HG02763 (cell line): ENCODE results near the gene DNA2.
"Not testable (repeated sequence)": the region's sequence is repeated elsewhere in the genome, so short reads cannot be mapped to it uniquely, and the experiment has no call there.

ENCODE experiments used
- ATAC-seq: cut with Tn5 transposase; IDR thresholded peaks from one replicate; pipeline ENCODE4 v1.9.1; 2021; ENCODE audit warnings: mild to moderate bottlenecking, moderate library complexity; ENCODE audit not compliant: unreplicated experiment

Gene DNA2, protein sequence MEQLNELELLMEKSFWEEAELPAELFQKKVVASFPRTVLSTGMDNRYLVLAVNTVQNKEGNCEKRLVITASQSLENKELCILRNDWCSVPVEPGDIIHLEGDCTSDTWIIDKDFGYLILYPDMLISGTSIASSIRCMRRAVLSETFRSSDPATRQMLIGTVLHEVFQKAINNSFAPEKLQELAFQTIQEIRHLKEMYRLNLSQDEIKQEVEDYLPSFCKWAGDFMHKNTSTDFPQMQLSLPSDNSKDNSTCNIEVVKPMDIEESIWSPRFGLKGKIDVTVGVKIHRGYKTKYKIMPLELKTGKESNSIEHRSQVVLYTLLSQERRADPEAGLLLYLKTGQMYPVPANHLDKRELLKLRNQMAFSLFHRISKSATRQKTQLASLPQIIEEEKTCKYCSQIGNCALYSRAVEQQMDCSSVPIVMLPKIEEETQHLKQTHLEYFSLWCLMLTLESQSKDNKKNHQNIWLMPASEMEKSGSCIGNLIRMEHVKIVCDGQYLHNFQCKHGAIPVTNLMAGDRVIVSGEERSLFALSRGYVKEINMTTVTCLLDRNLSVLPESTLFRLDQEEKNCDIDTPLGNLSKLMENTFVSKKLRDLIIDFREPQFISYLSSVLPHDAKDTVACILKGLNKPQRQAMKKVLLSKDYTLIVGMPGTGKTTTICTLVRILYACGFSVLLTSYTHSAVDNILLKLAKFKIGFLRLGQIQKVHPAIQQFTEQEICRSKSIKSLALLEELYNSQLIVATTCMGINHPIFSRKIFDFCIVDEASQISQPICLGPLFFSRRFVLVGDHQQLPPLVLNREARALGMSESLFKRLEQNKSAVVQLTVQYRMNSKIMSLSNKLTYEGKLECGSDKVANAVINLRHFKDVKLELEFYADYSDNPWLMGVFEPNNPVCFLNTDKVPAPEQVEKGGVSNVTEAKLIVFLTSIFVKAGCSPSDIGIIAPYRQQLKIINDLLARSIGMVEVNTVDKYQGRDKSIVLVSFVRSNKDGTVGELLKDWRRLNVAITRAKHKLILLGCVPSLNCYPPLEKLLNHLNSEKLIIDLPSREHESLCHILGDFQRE

DNA sequence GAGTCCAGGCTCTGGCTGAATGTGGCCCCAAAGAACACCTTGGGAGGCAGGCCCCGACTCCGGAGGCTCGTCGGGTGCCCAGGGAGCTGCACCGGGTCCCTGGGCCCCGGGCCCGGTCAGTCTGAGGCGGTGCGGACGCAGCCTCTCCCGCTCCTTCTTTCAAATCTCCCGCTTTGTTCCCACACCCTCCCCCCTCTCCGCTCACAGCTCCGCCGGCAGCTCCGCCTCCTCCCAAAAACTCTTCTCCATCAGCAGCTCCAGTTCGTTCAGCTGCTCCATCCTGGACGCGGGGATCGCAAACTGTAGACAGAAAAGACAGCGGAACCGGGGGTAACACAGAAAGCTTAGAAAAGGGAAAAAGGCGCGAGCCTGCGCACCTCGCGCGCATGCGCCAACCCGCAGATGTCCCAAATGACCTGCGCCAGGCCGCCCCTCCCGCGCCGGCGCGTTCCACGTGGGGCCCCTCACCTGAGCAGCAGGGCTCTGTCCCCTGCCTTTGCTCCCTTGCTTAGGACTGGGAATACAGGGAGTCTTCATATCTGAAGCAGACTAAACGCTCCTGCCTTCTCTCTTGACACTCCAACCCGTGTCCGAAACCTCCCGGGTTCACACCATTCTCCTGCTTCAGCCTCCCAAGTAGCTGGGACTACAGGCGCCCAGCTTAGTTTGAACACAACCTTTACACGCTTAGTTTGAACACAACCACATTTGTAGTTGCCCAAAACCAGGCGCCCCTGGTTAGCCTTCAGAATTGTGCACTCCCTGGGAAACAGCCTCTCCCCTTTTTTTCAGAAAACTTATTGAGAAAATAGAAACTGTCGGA is at the start of gene DNA2:
Gene DNA2, minus strand, starts transcription at position 388 of the 823 bp plus-strand sequence. Its CDS starts 109 bp downstream, at position 279.
- peak; percentile 88 for ATAC-seq

DNA sequence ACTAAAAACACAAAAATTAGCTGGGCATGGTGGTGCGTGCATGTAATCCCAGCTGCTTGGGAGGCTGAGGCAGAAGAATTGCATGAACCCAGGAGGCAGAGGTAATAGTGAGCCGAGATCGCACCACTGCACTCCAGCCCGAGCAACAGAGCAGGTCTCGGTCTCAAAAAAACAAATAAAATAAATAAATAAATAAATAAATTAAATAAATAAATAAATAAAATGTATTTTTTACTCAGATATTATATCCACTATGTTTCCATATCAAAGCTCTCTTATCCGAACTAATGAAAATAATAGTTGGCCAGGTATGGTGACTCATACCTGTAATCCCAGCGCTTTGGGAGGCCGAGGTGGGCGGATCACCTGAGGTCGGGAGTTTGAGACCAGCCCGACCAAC is 46.8 kb upstream of the DNA2 start:
- ATAC-seq, result not testable (repeated sequence)

DNA sequence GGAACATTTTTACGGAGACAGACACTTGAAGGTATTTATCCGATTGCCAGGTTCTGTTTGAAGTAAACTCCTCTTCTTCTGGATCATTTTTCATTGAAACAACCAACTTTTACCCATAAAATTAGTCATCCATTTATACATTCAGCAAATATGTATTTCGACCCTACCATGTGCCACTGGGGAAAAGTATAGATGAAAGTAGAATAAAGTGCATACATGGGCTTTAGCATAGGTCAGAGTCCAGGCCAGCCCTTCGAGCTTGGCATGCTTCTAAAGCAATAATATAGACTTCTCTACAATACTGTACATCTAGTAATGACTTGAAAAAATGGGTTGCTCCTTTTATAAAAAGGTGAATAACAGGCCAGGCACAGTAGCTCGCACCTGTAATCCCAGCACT is 45.4 kb upstream of the DNA2 start:
- ATAC-seq, result no peak

DNA sequence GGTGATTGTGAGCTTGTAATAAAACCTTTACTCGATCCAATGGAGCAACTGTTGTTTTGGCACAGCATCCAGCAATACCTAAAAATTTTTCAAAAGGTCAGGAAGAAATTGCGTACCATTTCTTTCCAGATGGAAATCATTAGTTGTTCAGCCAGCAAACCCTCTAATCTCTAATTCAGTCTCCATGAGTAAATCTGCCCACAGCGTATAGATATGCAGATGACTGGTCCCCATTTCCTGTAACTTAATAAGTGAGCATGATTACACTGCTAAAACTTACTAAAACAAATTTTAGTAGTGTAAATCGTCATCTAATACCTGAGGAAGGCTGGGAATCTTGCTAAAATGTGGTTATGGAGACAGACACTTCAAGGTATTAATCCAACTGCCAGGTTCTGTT is 45.0 kb upstream of the DNA2 start:
- no peak for ATAC-seq

DNA sequence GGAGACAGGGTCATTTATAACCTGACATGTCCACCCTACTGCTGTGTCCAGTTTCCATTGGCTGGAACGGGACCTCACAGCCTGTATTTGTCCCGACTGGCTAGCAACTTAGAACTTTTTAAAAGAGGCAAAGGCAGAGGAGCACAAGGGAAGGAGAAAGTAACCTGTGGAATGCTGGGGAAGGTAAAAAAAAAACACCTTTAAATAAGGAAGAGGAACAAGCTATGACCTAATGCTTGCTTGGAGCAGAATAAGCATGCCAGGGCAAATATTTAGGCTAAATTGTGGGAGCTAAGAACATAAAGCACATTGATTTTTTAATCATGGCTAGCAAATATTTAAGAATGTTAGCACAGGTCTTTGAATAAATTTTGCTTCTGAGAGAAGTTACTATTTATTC is 44.4 kb upstream of the DNA2 start:
- ATAC-seq, result not testable (repeated sequence)

DNA sequence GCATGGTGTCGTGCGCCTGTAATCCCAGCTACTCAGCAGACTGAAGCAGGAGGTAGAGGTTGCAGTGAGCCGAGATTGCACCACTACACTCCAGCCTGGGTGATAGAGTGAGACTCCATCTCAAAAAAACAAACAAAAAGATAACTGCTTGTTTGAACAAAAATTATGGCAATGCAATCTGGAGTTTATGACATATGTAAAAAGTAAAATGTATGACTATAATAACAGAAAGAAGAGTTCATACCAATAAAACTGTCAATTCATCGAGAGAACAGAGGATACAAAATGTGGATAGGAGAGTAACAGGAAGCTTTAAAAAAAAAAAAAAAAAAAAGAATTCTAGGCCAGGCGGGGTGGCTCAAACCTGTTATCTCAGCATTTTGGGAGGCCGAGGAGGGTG is 36.3 kb upstream of the DNA2 start:
- ATAC-seq, result no peak

DNA sequence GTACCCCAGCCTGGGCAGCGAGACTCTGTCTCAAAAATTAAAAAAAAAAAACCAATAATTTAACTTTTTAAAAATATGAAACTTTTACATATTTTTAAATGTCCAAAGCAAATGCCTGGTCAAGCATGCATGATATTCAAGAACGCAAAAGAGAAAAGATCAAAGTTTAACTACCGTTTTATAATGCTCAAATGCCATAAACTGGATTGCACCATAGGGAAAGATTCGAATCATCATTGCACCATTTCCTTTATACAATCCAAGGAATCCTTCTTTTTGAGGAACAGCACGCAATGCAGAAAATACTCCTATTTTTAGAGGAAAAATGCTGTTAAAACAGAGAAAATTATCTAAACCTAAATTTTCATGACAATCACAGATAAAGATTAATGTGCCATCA is 34.6 kb upstream of the DNA2 start:
- ATAC-seq, result no peak

DNA sequence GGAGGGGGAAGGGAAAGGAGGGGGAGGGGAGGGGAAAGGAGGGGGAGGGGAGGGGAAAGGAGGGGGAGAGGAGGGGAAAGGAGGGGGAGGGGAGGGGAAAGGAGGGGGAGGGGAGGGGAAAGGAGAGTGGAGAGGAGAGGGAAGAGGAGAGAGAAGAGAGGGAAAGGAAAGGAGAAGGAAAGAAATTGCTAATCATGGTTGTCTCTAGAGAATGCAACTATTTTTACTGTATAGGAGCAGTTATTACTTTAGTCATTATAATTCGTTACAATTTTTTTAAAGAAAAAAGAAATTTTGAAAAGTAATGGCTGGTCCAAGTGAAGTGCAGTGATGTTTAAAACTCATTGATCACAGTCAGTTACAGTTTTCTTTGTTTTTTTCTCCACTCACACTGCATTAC is 31.1 kb upstream of the DNA2 start:
- ATAC-seq, result no peak

DNA sequence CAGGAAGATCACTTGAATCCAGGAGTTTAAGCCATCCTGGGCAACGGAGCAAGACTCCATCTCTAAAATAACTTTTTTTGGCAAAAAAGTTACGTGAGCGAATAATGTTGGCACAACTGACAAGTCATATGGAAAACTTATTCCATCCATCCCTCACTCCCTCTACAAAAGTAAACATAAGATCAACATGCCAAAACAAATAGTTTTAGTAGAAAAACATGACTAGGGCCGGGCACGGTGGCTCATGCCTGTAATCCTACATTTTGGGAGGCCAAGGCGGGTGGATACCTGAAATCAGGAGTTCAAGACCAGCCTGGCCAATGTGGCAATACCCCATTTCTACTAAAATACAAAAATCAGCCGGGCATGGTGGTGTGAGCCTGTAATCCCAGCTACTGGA is 29.9 kb upstream of the DNA2 start:
- no peak for ATAC-seq

DNA sequence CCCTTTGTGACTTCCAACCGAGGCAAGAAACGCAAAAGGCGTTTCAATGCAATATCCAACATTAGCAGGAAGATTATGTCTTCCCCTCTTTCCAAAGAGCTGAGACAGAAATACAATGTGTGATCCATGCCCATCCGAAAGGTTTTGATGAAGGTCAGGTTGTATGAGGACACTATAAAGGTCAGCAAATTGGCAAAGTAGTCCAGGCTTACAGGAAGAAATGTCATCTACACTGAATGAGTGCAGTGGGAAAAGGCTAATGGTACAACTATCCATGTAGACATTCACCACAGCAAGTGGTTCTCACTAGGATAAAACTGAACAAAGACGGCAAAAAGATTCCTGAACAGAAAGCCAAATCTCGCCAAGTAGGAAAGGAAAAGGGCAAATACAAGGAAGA is 27.8 kb upstream of the DNA2 start:
- no peak for ATAC-seq

DNA sequence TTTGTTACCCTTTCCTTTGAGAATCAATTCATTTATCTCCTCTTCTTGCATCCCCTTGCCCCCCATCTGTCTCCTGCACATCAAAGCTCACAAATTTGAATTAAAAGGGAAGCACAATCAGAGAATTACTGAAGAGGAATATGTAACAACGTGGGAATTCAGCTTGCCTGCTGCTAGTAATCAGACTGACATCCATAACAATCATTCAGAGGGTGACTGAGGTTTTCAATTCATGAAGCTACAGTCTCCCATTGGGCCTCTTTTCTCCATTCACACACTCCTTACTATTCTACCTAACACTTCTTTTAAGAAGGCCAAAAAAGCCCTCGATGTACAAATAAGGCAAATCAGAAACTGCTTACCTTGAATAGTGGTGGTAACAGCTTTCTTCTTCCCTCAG is 24.3 kb upstream of the DNA2 start:
- ATAC-seq, result no peak

DNA sequence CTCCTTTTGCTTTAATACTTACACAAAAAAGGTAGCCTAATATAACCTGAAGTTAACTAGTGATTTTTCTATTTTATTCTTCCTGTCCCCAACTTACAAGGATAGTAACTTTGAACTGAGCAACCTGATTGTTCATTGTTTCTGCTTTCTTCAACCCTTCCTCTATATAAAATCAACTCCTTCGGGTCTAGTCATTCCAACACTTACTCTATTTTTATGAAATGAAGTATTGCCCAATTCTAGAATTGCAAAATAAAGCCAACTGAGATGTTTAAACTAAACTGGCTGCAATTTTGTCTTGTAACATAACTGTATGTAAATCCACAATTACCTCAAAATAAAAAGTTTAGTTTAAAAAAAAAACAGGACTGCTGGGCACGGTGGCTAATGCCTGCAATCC is 20.3 kb upstream of the DNA2 start:
- ATAC-seq, result no peak

DNA sequence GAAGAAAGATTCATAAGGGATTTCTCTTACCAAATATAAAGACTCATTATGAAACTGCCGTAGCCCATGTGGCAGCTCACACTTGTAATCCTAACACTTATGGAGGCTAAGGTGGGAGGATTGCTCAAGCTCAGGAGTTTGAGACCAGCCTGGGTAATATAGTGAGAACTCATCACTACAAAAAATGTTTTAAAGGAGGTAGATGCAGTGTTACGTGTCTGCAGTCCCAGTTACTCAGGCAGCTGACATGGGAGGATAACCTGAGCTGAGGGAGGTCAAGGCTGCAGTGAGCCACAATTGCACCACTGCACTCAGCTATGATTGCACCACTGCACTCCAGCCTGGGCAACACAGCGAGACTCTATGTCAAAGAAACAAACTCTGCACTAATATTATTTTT is 18.1 kb upstream of the DNA2 start:
- ATAC-seq, result no peak

DNA sequence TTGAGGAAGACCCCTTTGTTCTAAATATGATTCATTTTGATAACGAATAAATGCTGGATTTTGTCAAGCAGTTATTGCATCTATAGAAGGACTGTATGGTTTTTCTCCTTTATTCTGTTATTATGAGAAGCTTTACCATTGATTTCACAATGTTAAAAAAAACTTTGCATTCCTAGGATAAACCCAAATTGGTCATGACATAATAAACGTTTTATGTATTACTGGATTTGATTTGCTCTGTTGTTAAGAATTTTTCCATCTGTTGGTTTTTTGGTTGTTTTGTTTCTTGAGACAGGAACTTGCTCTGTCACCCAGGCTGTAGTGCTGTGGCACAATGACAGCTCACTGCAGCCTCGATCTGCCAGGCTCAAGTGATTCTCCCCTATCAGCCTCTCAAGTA is 2.2 kb upstream of the DNA2 start:
- ATAC-seq, result no peak

DNA sequence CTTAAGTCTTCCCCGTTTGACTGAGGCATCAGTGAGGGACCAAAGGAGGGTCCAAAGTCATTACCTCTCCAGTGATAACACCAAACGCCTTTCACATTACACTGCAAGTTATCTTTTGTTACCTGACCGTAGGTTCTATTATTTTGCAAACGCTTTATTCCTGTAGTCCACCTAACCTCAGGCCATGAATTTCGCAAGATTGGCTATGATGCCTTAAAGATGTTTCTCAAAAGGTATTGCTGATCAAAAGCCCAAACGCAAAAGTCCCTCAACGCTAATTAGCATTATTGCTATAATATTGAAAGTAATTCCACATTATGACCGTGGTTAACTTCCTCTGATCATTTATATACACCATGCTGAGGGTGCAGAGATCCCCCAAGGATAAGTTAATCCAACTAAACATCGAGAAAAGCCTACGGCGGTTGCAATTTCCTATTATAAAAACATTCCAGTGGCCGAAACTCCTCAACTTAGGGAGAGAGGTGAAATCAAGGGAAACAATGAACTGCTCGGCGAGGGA is 649 bp downstream of the DNA2 start:
- no peak for ATAC-seq

DNA sequence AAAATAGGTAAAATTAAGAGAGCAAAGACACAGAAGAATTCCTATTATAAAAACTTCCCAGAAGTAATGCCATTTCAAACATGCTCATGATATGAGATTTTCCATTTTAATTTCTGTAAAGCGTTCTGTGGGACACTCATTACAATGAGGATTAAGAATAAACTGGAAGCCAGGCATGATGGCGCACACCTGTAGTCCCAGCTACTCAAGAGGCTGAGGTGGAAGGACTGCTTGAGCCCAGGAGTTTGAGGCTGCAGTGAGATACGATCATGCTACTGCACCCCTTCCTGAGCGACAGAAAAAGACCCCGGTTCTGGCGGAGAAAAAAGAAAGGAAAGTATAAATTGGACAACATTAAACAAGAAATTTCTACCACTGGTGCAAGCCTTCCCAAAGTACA is 1.5 kb downstream of the DNA2 start:
- no peak for ATAC-seq

DNA sequence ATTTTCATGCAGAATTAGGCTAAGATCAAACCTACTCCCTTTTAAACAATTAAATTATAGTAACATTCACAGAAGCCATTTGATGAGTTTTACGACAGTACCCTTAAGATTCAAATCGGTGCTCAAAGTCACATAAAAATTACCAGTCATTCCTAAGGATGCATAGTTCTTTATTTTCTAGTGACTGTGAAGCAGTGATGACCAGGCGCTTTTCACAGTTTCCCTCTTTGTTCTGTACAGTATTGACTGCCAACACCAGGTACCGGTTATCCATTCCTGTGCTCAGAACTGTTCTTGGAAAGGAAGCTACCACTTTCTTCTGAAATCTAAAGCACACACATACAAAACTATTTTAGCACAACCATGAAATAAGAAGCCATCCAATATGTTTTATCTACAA is 1.9 kb downstream of the DNA2 start:
- no peak for ATAC-seq

DNA sequence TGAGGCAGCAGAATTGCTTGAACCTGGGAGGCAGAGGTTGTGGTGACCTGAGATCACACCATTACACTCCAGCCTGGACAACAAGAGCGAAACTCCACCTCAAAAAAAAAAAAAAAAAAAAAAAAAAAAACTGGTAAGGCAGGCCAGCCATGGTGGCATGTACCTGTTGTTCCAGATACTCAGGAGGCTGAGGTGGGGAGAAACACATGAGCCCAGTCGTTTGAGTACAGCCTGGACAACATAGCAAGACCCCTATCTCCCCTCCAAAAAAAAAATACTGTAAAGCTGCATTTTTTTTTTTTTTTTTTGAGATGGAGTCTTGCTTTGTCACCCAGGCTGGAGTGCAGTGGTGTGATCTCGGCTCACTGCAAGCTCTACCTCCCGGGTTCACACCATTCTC is 7.0 kb downstream of the DNA2 start:
- not testable (repeated sequence) for ATAC-seq

DNA sequence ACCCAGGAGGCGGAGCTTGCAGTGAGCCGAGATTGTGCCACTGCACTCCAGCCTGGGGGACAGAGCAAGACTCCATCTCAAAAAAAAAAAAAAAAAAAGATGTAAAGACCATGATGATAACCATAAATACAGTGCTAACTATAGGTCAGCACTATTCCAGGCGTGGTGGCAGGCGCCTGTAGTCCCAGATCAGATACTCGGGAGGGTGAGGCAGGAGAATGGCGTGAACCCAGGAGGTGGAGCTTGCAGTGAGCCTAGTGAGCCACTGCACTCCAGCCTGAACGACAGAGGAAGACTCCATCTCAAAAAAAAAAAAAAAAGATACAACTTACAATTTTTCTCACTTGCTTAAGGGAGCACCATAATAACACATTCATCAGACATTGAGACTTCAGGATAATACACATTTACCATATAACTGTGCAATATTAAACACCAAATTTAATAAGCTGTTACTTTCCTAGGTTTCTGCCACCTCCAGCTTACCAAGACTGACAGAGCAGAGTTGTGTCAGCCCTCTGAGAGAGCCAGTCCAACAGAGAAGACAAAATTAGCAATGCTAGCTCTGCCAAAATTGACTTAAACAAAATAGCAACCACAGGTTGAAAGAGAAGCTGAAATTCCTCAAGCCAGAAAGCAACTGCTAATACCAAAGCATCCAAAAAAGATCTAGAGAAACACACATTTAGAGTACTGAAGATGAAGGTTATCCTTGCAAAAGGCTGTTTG is 8.2 kb downstream of the DNA2 start:
- no peak for ATAC-seq

DNA sequence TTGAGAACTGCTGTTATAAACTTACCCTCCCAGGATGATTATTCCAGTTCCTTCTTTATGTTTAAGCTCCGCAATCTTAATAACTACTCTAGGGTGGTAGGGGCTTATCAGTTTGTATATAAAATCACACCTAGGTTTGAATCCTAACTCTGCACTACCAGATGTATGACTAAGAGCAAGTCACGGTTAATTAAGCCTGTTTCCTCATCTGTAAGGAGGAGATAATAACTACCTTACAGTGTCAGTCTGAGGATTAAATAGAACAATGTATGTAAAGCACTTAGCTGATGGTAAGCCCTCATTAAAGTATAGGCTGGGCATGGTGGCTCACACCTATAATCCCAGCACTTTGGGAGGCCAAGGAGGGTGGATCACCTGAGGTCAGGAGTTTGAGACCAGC is 9.2 kb downstream of the DNA2 start:
- ATAC-seq, result no peak
